ENCODE measurements around the gene ST7. TPM values are rescaled to one million over a fixed set of nuclear protein-coding genes. Genes with fewer than 3 reads are reported as not detected.
A peak's percentile ranks its signal among the peaks of the same experiment; 100 is the strongest.

ST7 gene
- total RNA-seq, 1 donor from 2014 or later: 39.3 TPM

GRCh38 chr7:117048114-117048866 is 95.0 kb downstream of the ST7 start:
- Histone ChIP-seq H3K27ac (ENCODE audit: low read depth, low read length) (no peak overlapping the region), H3K36me3 (ENCODE audit: insufficient read depth, low read length) (no peaks in the 10 kb centered on the region), H3K9ac (ENCODE audit: low read length) (no peak overlapping the region), H3K4me3 (ENCODE audit: insufficient read depth, low read depth, low read length) (no peak overlapping the region), H3K4me2 (ENCODE audit: low read length) (no peak overlapping the region), H3K79me2 (ENCODE audit: insufficient read depth, low read length) (peaks cover 84% of the 10 kb centered on the region), H4K20me1 (ENCODE audit: insufficient read depth, low read length) (peaks cover 39% of the 10 kb centered on the region), H2AFZ (ENCODE audit: low read depth, low read length) (no peak overlapping the region), H3K27me3 (ENCODE audit: insufficient read depth, low read length) (no peaks in the 10 kb centered on the region), H3K4me1 (ENCODE audit: insufficient read depth, low read length) (peaks cover 2% of the 10 kb centered on the region), H3K9me3 (ENCODE audit: insufficient read depth, low read depth, low read length) (no peaks in the 10 kb centered on the region)
- Mint-ChIP-seq H3K9me3 (ENCODE audit: unreplicated experiment) (no peaks in the 10 kb centered on the region), H3K27ac (ENCODE audit: unreplicated experiment) (no peak overlapping the region), H3K4me1 (ENCODE audit: low read depth, unreplicated experiment) (peaks cover 11% of the 10 kb centered on the region), H3K36me3 (ENCODE audit: low read depth, unreplicated experiment) (peaks cover 5% of the 10 kb centered on the region), H3K27me3 (ENCODE audit: low read depth, unreplicated experiment) (no peaks in the 10 kb centered on the region), H3K4me3 (ENCODE audit: unreplicated experiment) (no peak overlapping the region)
- FAIRE-seq (no peak), DNase-seq (ENCODE audit: low read depth) (no peak)
- no peak for TF ChIP-seq EZH2 (IDR thresholded peaks at IDR 0.05; ENCODE audit: insufficient read depth, low read length)
- no peak for TF ChIP-seq CTCF (IDR thresholded peaks at IDR 0.05; ENCODE audit: insufficient read depth, low read depth, low read length)

- DNase-seq (ENCODE audit: low read depth) (no peak), FAIRE-seq (no peak)
- Mint-ChIP-seq H3K4me1 (ENCODE audit: low read depth, unreplicated experiment) (peaks cover 5% of the 10 kb centered on the region), H3K27ac (ENCODE audit: unreplicated experiment) (no peak overlapping the region), H3K36me3 (ENCODE audit: low read depth, unreplicated experiment) (peaks cover 5% of the 10 kb centered on the region), H3K27me3 (ENCODE audit: low read depth, unreplicated experiment) (no peaks in the 10 kb centered on the region), H3K4me3 (ENCODE audit: unreplicated experiment) (no peak overlapping the region), H3K9me3 (ENCODE audit: unreplicated experiment) (no peaks in the 10 kb centered on the region)
- Histone ChIP-seq H3K79me2 (ENCODE audit: insufficient read depth, low read length) (peaks cover 84% of the 10 kb centered on the region), H3K4me2 (ENCODE audit: low read length) (no peak overlapping the region), H3K27ac (ENCODE audit: low read depth, low read length) (no peak overlapping the region), H2AFZ (ENCODE audit: low read depth, low read length) (no peak overlapping the region), H3K9me3 (ENCODE audit: insufficient read depth, low read depth, low read length) (no peaks in the 10 kb centered on the region), H3K9ac (ENCODE audit: low read length) (no peak overlapping the region), H3K4me3 (ENCODE audit: insufficient read depth, low read depth, low read length) (no peak overlapping the region), H3K4me1 (ENCODE audit: insufficient read depth, low read length) (peaks cover 2% of the 10 kb centered on the region), H3K36me3 (ENCODE audit: insufficient read depth, low read length) (no peaks in the 10 kb centered on the region), H4K20me1 (ENCODE audit: insufficient read depth, low read length) (peaks cover 43% of the 10 kb centered on the region), H3K27me3 (ENCODE audit: insufficient read depth, low read length) (no peaks in the 10 kb centered on the region)
- TF ChIP-seq CTCF (IDR thresholded peaks at IDR 0.05; ENCODE audit: insufficient read depth, low read depth, low read length) (no peak), EZH2 (IDR thresholded peaks at IDR 0.05; ENCODE audit: insufficient read depth, low read length) (no peak)
Measured at GRCh38 chr7:117048882-117049281, 95.6 kb downstream of the ST7 start.

GRCh38 chr7:117051808-117052207 is 98.5 kb downstream of the ST7 start:
- Histone ChIP-seq H2AFZ (ENCODE audit: low read depth, low read length) (no peak overlapping the region), H3K4me3 (ENCODE audit: insufficient read depth, low read depth, low read length) (no peak overlapping the region), H3K27ac (ENCODE audit: low read depth, low read length) (no peak overlapping the region), H3K9me3 (ENCODE audit: insufficient read depth, low read depth, low read length) (no peaks in the 10 kb centered on the region), H3K4me2 (ENCODE audit: low read length) (peak overlapping the region; percentile 14), H3K27me3 (ENCODE audit: insufficient read depth, low read length) (no peaks in the 10 kb centered on the region), H3K36me3 (ENCODE audit: insufficient read depth, low read length) (no peaks in the 10 kb centered on the region), H4K20me1 (ENCODE audit: insufficient read depth, low read length) (peaks cover 31% of the 10 kb centered on the region), H3K4me1 (ENCODE audit: insufficient read depth, low read length) (peaks cover 2% of the 10 kb centered on the region), H3K9ac (ENCODE audit: low read length) (no peak overlapping the region), H3K79me2 (ENCODE audit: insufficient read depth, low read length) (peaks cover 77% of the 10 kb centered on the region)
- Mint-ChIP-seq H3K4me1 (ENCODE audit: low read depth, unreplicated experiment) (peaks cover 7% of the 10 kb centered on the region), H3K9me3 (ENCODE audit: unreplicated experiment) (no peaks in the 10 kb centered on the region), H3K27me3 (ENCODE audit: low read depth, unreplicated experiment) (no peaks in the 10 kb centered on the region), H3K36me3 (ENCODE audit: low read depth, unreplicated experiment) (peaks cover 8% of the 10 kb centered on the region), H3K27ac (ENCODE audit: unreplicated experiment) (peak overlapping the region; percentile 4), H3K4me3 (ENCODE audit: unreplicated experiment) (no peak overlapping the region)
- no peak for FAIRE-seq
- TF ChIP-seq CTCF (IDR thresholded peaks at IDR 0.05; ENCODE audit: insufficient read depth, low read depth, low read length) (no peak), EZH2 (IDR thresholded peaks at IDR 0.05; ENCODE audit: insufficient read depth, low read length) (no peak)
- peak; percentile 44 for DNase-seq (ENCODE audit: low read depth)
